Measurements from ENCODE around the gene ZNF865. TPM values are rescaled to one million over a fixed set of nuclear protein-coding genes. Genes with fewer than 3 reads are reported as not detected.

The ZNF865 gene
- total RNA-seq, 1 experiment from 2014 or later: 13.2 TPM

DNA sequence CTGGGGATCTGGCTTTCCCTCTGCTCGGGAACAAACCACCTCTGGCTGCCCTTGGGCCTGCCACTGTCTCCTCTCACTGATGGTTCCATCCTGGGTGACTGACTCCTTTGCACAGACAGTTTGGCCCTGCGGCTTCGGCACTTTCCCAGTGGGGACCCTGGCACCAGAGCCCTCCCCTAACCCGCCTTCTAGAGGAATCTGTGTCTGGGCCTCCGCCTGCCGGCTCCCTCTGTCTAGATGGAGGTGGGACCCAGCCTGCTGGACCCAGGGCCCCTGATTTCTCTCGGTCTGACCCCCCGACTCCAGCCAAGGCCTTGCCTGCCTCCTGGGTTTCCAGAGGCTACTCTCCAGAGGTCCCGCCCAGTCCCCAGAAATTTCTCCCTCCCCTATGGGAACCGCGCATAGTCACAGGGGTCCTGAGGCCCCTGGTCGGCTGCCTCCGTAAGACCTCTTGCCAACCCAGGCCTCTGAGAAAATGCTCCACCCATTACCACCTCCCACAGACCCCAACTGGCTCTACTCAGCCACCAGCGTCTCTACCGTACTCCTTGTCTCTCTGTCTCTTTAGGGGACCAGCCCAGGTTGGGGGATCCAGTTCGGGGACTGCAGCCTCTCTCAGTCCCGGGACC, 45.3 kb downstream of the ZNF865 start:
- Mint-ChIP-seq H3K27me3 (ENCODE audit: insufficient read depth, unreplicated experiment) (no peaks in the 10 kb centered on the region), H3K4me3 (ENCODE audit: unreplicated experiment) (no peak overlapping the region), H3K9me3 (ENCODE audit: unreplicated experiment) (no peaks in the 10 kb centered on the region), H3K27ac (ENCODE audit: unreplicated experiment) (peak overlapping the region; percentile 36), H3K36me3 (ENCODE audit: insufficient read depth, unreplicated experiment) (peaks cover 75% of the 10 kb centered on the region), H3K4me1 (ENCODE audit: low read depth, unreplicated experiment) (no peaks in the 10 kb centered on the region)
- ChIA-PET POLR2A (no interaction called here), CTCF (no interaction called here)
- Histone ChIP-seq H3K36me3 (ENCODE audit: control insufficient read depth, insufficient read depth, low read length) (no peaks in the 10 kb centered on the region), H3K9me3 (no peaks in the 10 kb centered on the region), H3K4me3 (ENCODE audit: low read depth, low read length) (no peak overlapping the region), H3K27me3 (replicated peaks; ENCODE audit: control insufficient read depth, insufficient read depth, low read length) (no peaks in the 10 kb centered on the region), H3K4me1 (0 out of 2 replicates have a peak, but pooled peaks cover 3% of the 10 kb centered on the region)
- no peak for DNase-seq
- TF ChIP-seq, protein P1, sequence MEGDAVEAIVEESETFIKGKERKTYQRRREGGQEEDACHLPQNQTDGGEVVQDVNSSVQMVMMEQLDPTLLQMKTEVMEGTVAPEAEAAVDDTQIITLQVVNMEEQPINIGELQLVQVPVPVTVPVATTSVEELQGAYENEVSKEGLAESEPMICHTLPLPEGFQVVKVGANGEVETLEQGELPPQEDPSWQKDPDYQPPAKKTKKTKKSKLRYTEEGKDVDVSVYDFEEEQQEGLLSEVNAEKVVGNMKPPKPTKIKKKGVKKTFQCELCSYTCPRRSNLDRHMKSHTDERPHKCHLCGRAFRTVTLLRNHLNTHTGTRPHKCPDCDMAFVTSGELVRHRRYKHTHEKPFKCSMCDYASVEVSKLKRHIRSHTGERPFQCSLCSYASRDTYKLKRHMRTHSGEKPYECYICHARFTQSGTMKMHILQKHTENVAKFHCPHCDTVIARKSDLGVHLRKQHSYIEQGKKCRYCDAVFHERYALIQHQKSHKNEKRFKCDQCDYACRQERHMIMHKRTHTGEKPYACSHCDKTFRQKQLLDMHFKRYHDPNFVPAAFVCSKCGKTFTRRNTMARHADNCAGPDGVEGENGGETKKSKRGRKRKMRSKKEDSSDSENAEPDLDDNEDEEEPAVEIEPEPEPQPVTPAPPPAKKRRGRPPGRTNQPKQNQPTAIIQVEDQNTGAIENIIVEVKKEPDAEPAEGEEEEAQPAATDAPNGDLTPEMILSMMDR (IDR thresholded peaks at IDR 0.05; ENCODE audit: insufficient read depth in 1 of 2, low read depth in 1 of 2, low read length in 1 of 2, severe bottlenecking in 1 of 2, unreplicated experiment in 1 of 2): no peak
- no TSS peak for BruUV-seq (replicated peaks)
- intact Hi-C loops (cut with micrococcal nuclease; ENCODE audit: unreplicated experiment): loop anchor here (10.0 kb wide), 1 partner anchor 494 kb away; the partner anchor contains the start of gene ZNF444

DNA sequence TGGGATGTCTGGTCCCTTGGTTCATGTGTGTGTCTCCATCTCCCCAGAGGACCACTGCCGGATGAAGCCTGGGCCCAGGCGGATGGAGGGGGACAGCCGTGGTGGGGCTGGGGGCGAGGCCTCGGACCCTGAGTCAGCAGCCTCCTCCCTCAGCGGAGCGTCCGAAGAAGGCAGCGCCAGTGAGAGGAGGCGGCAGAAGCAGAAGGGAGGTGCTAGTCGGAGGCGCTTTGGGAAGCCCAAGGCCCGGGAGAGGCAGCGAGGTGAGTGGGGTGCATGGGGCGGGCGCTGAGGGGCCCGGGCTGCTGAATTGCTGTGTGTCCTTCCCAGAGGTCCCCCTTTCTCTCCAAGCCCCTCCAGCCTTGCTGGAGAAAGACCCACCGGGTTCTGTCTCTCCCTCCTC, 45.8 kb downstream of the ZNF865 start:
- no peaks in the 10 kb centered on the region for H3K27me3 Mint-ChIP-seq (ENCODE audit: insufficient read depth, unreplicated experiment)
- intact Hi-C loops (cut with micrococcal nuclease; ENCODE audit: unreplicated experiment): loop anchor here (10.0 kb wide), 1 partner anchor 494 kb away; the partner anchor contains the start of gene ZNF444
- Histone ChIP-seq H3K9me3 (no peaks in the 10 kb centered on the region), H3K4me3 (ENCODE audit: low read depth, low read length) (no peak overlapping the region), H3K36me3 (ENCODE audit: control insufficient read depth, insufficient read depth, low read length) (no peaks in the 10 kb centered on the region), H3K27me3 (replicated peaks; ENCODE audit: control insufficient read depth, insufficient read depth, low read length) (no peaks in the 10 kb centered on the region), H3K4me1 (0 out of 2 replicates have a peak, but pooled peaks cover 3% of the 10 kb centered on the region)
- no peak for DNase-seq
- ChIA-PET POLR2A (no interaction called here), CTCF (no interaction called here)
- H3K27ac Mint-ChIP-seq (ENCODE audit: unreplicated experiment): peak overlapping the region; percentile 36
- H3K9me3 Mint-ChIP-seq (ENCODE audit: unreplicated experiment): no peaks in the 10 kb centered on the region
- H3K4me1 Mint-ChIP-seq (ENCODE audit: low read depth, unreplicated experiment): peaks cover 5% of the 10 kb centered on the region
- no TSS peak for BruUV-seq (replicated peaks)
- no peak overlapping the region for H3K4me3 Mint-ChIP-seq (ENCODE audit: unreplicated experiment)
- TF ChIP-seq, protein P1 (IDR thresholded peaks at IDR 0.05; ENCODE audit: insufficient read depth in 1 of 2, low read depth in 1 of 2, low read length in 1 of 2, severe bottlenecking in 1 of 2, unreplicated experiment in 1 of 2): no peak
- H3K36me3 Mint-ChIP-seq (ENCODE audit: insufficient read depth, unreplicated experiment): peaks cover 75% of the 10 kb centered on the region

DNA sequence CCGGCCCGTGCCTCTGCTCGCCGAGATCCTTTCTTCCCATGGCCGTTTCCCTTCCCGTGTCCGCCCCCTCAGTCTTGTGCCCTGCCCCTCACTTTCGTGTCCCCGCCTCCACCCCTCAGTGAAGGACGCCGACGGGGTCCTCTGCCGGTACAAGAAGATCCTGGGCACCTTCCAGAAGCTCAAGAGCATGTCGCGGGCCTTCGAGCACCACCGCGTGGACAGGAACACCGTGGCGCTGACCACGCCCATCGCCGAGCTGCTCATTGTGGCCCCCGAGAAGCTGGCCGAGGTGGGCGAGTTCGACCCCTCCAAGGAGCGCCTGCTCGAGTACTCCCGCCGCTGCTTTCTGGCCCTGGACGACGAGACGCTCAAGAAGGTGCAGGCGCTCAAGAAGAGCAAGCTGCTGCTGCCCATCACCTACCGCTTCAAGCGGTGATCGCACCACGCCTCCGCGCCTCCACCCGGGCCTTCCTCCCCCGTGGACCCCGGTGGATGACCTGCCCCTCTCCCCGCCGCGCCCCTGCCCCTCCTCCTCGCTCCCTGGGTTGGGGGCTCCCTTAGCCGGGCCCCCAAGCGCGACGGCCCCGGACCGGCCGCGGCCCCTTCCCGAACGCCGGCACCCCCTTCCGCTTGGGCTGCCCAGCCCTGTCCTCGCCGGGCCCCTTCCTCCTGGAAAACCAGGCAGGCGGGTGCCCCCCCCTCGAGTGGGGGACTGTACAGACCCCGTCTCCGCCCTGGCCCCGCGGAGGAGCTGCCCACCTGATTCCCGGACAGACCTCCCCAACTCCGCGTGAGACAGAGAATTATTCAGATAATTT, 47.1 kb downstream of the ZNF865 start:
- peak overlapping the region; percentile 98 for H3K27ac Mint-ChIP-seq (ENCODE audit: unreplicated experiment)
- H3K27me3 Mint-ChIP-seq (ENCODE audit: insufficient read depth, unreplicated experiment): no peaks in the 10 kb centered on the region
- H3K36me3 Mint-ChIP-seq (ENCODE audit: insufficient read depth, unreplicated experiment): peaks cover 63% of the 10 kb centered on the region
- peak overlapping the region; percentile 98 for H3K4me3 Mint-ChIP-seq (ENCODE audit: unreplicated experiment)
- POLR2A ChIA-PET: no interaction called here
- Histone ChIP-seq H3K4me3 (ENCODE audit: low read depth, low read length) (no peak overlapping the region), H3K9me3 (no peaks in the 10 kb centered on the region), H3K4me1 (peaks cover 9% of the 10 kb centered on the region; the same call in 1 of the 2 replicates), H3K36me3 (ENCODE audit: control insufficient read depth, insufficient read depth, low read length) (no peaks in the 10 kb centered on the region), H3K27me3 (replicated peaks; ENCODE audit: control insufficient read depth, insufficient read depth, low read length) (no peaks in the 10 kb centered on the region)
- H3K4me1 Mint-ChIP-seq (ENCODE audit: low read depth, unreplicated experiment): peaks cover 8% of the 10 kb centered on the region
- intact Hi-C loops (cut with micrococcal nuclease; ENCODE audit: unreplicated experiment): loop anchor here (10.0 kb wide), 1 partner anchor 492 kb away; the partner anchor contains the start of gene ZNF444
- CTCF ChIA-PET: interaction anchor here (0.6 to 1.0 kb wide), 5 partner anchors 15 to 224 kb away, joined by 3 to 9 read pairs (median 5); no protein-coding TSS in a partner anchor
- TF ChIP-seq, protein P1 (IDR thresholded peaks at IDR 0.05; ENCODE audit: insufficient read depth in 1 of 2, low read depth in 1 of 2, low read length in 1 of 2, severe bottlenecking in 1 of 2, unreplicated experiment in 1 of 2): no peak
- no peak for DNase-seq
- no TSS peak for BruUV-seq (replicated peaks)
- no peaks in the 10 kb centered on the region for H3K9me3 Mint-ChIP-seq (ENCODE audit: unreplicated experiment)
